Left ventricle myocardium inferior (tissue), 1 donor: ENCODE results near the gene STOML3. TPM values are rescaled to one million over a fixed set of nuclear protein-coding genes. Genes with fewer than 3 reads are reported as not detected.

ENCODE experiments used
- DNase-seq: peaks from one replicate; pipeline ENCODE4 v3.0.0-alpha.2; 2020
- H3K27ac ChIP-seq: fragments of 200-600 bp; replicated peaks from 2 replicates; pipeline ENCODE4 v1.8.0; 2021
- H3K27me3 ChIP-seq: fragments of 200-600 bp; 2 replicates; pipeline ENCODE4 v1.8.0; 2021; ENCODE audit warnings: low read depth
- H3K36me3 ChIP-seq: fragments of 200-600 bp; 2 replicates; pipeline ENCODE4 v1.8.0; 2021
- H3K4me1 ChIP-seq: fragments of 200-600 bp; 2 replicates; pipeline ENCODE4 v1.8.0; 2021
- H3K4me3 ChIP-seq: fragments of 200-600 bp; 2 replicates; pipeline ENCODE4 v1.8.0; 2021; ENCODE audit warnings: mild to moderate bottlenecking, moderate library complexity
- H3K9me3 ChIP-seq: fragments of 200-600 bp; replicated peaks from 2 replicates; pipeline ENCODE4 v1.8.0; 2021
- intact Hi-C: fragments of 100-400 bp; cut with micrococcal nuclease; formaldehyde crosslinking; loops from one replicate; pipeline ENCODE4 v1.11.0; 2022
- total RNA-seq: library from RNA; stranded (reverse); fragmentation: NEBNext Ultra II Directional; extraction: Animal tissue kit (Norgen Biotek cat#: 25700); gene quantifications from one replicate; pipeline ENCODE4 v1.2.1, GENCODE V29; 2021
- TF ChIP-seq, protein P1 (sequence below): fragments of 200-600 bp; IDR thresholded peaks from 2 replicates; pipeline ENCODE4 v1.8.0; 2021; ENCODE audit warnings: antibody characterized with exemption, mild to moderate bottlenecking, borderline replicate concordance
- donor health status: DM: no; HTN: yes; CAD: no; lungs with severe emphysema.

STOML3 gene
- total RNA-seq, 1 donor from 2014 or later = not detected

DNA sequence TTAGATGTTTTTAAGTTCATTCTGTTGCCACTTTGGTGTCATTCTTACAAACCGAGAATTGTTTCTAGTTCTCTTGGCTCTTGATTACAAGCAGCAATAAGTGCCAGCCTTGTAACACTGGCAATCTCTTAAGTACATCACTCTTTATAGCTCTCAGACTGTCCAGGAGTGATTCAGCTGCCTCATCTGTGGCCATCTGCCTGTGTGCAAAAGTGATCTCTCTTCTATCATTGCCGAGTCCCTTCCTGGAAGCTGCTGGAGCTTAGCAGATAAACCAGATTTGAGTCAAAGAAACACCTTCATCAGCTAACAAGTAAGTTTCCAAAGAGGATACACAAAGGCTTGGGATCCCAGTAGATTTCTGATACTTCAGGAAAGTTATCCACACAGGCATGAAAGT, 23.2 kb downstream of the STOML3 start:
- Histone ChIP-seq H3K9me3 (no peaks in the 10 kb centered on the region), H3K27me3 (peaks cover 27% of the 10 kb centered on the region), H3K4me1 (no peaks in the 10 kb centered on the region), H3K36me3 (no peaks in the 10 kb centered on the region), H3K4me3 (no peak overlapping the region), H3K27ac (no peak overlapping the region)
- intact Hi-C loops = no loop called here
- DNase-seq = no peak
- TF ChIP-seq, protein P1, sequence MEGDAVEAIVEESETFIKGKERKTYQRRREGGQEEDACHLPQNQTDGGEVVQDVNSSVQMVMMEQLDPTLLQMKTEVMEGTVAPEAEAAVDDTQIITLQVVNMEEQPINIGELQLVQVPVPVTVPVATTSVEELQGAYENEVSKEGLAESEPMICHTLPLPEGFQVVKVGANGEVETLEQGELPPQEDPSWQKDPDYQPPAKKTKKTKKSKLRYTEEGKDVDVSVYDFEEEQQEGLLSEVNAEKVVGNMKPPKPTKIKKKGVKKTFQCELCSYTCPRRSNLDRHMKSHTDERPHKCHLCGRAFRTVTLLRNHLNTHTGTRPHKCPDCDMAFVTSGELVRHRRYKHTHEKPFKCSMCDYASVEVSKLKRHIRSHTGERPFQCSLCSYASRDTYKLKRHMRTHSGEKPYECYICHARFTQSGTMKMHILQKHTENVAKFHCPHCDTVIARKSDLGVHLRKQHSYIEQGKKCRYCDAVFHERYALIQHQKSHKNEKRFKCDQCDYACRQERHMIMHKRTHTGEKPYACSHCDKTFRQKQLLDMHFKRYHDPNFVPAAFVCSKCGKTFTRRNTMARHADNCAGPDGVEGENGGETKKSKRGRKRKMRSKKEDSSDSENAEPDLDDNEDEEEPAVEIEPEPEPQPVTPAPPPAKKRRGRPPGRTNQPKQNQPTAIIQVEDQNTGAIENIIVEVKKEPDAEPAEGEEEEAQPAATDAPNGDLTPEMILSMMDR = no peak

DNA sequence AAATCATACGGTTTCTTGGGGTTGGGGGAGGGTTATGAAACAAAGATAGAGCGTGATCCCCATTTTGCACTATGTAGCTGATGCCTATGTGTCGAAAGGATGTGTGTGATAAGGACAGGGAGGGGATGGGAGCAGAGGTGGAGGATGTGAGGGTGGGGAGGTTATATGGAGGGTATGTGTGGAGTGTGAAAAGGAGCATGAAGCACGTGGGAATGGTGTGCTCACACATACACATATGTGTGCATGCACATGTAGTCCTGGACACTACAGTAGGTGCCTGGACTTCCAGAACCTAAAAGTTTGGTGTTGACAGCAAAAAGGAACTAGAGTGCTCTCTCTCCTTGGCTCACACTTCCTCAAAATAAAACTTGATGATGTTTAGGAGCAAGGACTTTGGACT, 25.4 kb downstream of the STOML3 start:
- Histone ChIP-seq H3K36me3 (no peaks in the 10 kb centered on the region), H3K4me3 (no peak overlapping the region), H3K9me3 (no peaks in the 10 kb centered on the region), H3K4me1 (no peaks in the 10 kb centered on the region), H3K27ac (no peak overlapping the region), H3K27me3 (peaks cover 33% of the 10 kb centered on the region)
- TF ChIP-seq, protein P1 = no peak
- intact Hi-C loops = no loop called here
- no peak for DNase-seq

DNA sequence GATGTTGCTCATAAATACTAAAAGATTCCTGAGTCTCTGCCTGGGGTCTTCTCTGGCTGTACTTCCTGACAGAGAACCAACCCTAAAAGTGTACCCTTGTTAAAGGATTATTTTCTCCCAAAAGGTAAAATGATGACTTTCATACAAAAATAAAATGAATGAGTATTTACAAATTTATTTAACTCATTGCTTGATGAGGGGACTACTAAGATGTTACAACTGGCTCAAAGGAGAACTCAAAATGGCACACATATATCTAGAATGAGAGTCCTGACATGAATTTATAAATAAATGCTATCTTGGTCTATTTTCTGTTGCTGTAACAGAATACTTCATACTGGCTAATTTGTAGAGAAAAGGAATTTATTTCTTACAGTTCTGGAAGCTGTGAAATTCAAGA, 30.5 kb downstream of the STOML3 start:
- Histone ChIP-seq H3K9me3 (no peaks in the 10 kb centered on the region), H3K27ac (no peak overlapping the region), H3K4me1 (no peaks in the 10 kb centered on the region), H3K27me3 (peaks cover 14% of the 10 kb centered on the region), H3K36me3 (no peaks in the 10 kb centered on the region), H3K4me3 (no peak overlapping the region)
- DNase-seq = no peak
- TF ChIP-seq, protein P1 = no peak
- intact Hi-C loops = loop anchor here (5.0 kb wide), 1 partner anchor 563 kb away; no protein-coding TSS in a partner anchor

DNA sequence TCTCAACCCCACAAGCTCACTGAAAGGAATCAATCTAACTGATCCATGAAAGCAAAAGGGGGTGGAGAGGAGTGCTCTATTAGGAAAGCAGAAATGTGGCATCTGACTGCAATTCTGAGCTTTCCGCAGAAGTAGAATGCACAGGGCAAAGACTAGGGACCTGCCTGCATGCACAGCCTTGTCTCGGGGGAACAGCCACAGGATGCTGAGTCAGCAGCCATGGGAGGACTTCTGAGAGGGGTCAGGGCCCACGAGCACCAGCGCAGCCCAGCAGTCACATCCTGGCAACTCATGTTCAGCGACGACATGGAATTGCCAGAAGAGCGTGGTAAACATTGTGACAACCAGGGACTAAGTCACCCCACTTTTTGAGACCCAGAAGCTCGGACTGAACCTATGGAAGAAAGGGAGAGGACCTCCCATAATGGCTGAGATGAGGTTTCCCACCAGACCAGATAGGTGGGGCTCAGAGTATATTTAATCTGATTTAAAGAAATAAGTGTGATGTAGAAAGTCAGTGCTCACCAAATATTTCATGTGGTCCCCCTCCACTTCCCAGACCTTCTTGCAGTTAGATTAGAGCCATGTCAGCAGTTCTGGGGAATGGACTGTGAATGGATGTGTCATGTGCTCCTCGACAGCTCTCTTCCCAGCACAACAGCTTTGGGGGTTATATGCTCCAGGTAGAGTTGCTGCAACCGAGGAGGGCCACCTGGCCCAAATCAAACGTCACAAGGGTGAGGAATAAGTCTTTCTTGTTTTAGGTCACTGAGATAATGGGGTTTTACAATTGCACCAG, 32.6 kb downstream of the STOML3 start:
- TF ChIP-seq, protein P1 = no peak
- Histone ChIP-seq H3K27me3 (peaks cover 14% of the 10 kb centered on the region), H3K27ac (no peak overlapping the region), H3K36me3 (no peaks in the 10 kb centered on the region), H3K4me3 (no peak overlapping the region), H3K4me1 (no peaks in the 10 kb centered on the region), H3K9me3 (no peaks in the 10 kb centered on the region)
- intact Hi-C loops = no loop called here
- no peak for DNase-seq

DNA sequence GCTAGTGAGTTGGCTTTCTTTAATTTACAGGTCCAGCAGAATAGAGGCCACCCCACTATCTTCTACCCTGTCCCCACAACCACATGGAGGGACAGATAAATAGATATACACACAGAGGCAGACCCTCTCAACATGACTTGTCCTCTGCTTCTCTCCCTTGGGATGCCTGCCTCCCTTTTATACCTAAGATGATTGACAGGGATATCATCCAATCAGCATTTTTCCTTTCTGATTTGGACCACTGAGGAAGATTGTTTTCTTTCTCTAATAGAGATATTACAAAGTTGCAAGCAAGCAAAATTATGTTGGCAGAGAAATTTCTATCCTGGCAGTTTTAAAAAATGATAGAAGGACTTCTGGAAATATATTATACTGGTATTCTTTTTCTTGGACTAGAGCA, 35.8 kb downstream of the STOML3 start:
- Histone ChIP-seq H3K4me3 (no peak overlapping the region), H3K9me3 (no peaks in the 10 kb centered on the region), H3K27me3 (no peaks in the 10 kb centered on the region), H3K27ac (no peak overlapping the region), H3K36me3 (no peaks in the 10 kb centered on the region), H3K4me1 (no peaks in the 10 kb centered on the region)
- intact Hi-C loops = no loop called here
- TF ChIP-seq, protein P1 = no peak
- no peak for DNase-seq
